ENCODE measurements around the gene ITGBL1. TPM values are rescaled to one million over a fixed set of nuclear protein-coding genes. Genes with fewer than 3 reads are reported as not detected.

ITGBL1 gene
- total and polyA plus RNA-seq, 2 of the 8 experiments (the other 6 are each of a cell fraction or from before 2014, with no cell fraction given), result not detected

GRCh38 chr13:101515504-101515903 lies 63.0 kb downstream of the ITGBL1 start (continued):
- TF ChIP-seq CHD7 (IDR thresholded peaks at IDR 0.05; ENCODE audit: insufficient replicate concordance, low read length) (no peak), CTBP2 (IDR thresholded peaks at IDR 0.05; ENCODE audit: borderline replicate concordance, insufficient read depth, insufficient read length, low read length) (no peak), BRCA1 (IDR thresholded peaks at IDR 0.05; ENCODE audit: low read depth, low read length) (no peak), BACH1 (IDR thresholded peaks at IDR 0.05; ENCODE audit: low read length) (no peak)
- TF ChIP-seq, protein P1, sequence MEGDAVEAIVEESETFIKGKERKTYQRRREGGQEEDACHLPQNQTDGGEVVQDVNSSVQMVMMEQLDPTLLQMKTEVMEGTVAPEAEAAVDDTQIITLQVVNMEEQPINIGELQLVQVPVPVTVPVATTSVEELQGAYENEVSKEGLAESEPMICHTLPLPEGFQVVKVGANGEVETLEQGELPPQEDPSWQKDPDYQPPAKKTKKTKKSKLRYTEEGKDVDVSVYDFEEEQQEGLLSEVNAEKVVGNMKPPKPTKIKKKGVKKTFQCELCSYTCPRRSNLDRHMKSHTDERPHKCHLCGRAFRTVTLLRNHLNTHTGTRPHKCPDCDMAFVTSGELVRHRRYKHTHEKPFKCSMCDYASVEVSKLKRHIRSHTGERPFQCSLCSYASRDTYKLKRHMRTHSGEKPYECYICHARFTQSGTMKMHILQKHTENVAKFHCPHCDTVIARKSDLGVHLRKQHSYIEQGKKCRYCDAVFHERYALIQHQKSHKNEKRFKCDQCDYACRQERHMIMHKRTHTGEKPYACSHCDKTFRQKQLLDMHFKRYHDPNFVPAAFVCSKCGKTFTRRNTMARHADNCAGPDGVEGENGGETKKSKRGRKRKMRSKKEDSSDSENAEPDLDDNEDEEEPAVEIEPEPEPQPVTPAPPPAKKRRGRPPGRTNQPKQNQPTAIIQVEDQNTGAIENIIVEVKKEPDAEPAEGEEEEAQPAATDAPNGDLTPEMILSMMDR (IDR thresholded peaks at IDR 0.05; ENCODE audit: control extremely low read depth in 1 of 3, insufficient read depth in 1 of 3, low read depth in 1 of 3, low read length in 3 of 3), result no peak
